NCI-H446 treated with DMSO at 0.1 percent for 48 hours (cell line): ENCODE results near the gene MMP25.
"Not testable (repeated sequence)": the region's sequence is repeated elsewhere in the genome, so short reads cannot be mapped to it uniquely, and the experiment has no call there.

Experiments
- DNase-seq: peaks from one replicate; lab custom pipeline; 2025; lab: John Stamatoyannopoulos, UW

The MMP25 gene

DNA sequence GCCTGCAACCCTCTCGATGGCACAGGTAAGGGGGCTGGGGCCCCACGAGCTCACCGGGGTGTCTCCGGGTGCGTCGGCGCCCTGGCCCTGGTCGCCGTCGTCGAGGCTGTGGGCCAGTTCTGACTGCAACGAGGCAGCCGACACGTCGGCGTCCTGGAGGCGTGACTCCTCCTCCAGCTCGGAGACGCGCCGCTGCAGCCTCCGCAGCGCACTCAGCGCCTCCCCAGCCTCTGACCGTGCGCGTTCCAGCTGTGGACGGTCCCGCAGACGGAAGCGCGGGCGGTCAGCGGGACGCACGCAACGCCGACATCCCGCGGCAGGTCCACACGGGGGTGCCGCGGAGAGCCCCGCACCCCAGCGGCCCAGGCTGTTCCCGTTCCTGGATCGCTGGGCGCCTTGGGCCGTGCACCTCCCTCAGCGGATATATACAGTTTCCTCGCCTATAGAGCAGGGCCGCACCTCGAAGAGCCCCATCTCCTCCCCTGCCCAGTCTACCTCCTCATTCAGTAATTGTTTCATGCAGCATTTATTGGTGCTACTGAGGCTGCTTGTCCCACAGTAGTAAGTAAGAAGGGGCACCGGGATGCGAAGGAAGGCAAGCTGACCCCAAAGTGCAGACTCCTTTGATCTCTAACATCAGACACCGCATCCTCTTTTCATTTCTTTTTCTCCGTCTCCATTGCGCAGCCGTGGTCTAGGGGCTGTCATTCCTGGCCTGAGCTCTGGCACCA, 16.7 kb upstream of the MMP25 start:
- DNase-seq: no peak

DNA sequence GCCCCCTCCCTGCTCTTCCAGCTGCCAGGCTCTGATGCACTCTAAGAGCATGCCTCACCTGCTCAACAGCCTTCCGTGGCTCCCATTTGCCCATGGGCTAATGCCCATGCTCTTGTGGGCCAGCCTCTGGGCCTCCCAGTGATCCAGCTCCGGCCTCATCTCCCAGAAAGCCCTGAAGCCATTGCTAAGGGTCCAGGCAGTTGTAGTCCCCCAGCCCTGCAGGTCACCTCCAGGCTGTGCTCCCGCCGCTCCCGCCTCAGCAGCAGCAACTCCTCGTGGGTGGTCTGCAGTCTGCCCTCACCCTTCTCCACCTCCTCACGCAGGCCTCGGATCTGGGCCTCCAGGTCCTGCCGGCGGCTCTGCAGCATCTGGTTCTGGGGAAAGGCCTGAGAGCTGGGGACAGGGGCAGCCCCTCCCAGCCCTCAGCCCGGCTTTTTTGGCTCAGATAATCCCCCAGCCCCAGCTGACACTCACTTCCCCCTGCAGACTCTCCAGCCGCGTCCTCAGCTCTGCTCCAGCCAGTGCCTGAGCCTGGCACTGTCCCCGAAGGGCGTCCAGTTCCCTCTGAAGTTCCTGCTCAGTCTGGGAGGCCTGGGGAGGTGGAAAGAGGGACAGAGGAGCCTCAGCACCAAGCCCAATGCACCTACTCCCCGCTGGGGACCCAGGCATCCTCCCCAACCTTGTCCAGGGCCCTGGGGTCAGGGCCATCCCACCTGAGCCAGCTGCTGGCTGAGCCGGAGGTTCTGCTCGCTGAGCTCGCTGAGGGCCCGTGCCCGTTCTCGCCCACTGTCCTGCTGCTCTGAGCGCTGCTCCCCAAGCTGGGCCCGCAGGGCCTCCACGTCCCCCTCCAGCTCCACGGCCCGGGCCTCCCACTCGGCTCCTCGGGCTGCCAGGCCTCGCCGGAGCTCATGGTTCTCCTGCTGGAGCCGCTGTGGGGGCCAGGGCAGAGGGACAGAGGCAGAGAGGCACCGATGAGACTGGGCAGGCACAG, 15.8 kb upstream of the MMP25 start:
- no peak for DNase-seq

DNA sequence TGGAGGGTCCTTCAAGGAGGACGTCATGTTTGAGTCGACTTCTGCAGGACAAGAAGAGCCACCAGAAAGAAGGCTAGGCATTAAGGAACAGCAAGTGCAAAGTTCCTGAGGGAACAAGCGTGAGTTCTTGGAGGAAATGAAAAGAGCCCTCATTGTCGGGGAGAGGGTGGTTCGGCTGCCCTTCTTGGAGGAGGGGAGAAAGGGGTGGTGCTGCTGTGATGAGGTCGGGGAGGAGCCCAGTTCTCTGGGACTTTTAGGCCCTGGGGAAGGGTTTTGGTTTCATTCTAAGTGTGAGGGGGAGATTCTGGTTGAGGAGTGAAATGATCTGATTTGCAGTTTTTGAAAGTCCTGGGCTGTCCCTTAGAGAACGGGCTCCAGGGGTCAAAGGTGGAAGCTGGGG, 13.7 kb upstream of the MMP25 start:
- DNase-seq: no peak

DNA sequence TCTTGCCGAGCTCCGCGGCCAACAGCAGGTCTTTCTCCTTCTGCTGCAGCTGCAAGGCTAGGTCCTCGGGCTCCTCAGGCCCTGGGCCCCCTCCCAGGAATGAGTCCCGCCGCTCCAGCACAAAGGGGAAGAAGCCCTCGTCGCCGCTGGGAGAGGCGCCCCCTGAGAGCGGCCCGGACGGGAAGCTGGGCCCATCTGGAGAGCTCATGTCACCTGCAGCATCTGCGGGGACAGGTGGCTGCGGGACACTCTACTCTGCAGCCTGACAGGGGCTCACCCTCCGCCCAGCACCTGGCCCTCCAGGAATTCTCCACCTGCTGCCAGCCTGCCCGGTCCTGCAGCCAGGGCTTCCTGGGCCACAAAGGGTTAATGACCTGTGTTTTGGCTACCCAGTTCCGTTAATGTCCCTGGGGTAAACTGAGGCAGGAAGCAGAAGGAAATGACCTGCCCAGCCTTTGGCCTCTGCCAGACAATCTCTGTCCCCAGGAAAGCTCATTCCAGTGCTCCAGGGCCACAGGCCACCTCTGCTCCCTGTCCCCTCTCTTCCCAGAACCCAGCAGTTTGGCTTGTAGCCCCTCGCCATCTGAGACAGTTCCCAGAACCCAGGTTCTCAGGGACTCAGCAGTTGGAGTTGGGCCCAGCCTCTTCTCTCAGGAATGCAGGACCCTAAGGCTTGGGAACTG, 10.9 kb upstream of the MMP25 start:
- no peak for DNase-seq

DNA sequence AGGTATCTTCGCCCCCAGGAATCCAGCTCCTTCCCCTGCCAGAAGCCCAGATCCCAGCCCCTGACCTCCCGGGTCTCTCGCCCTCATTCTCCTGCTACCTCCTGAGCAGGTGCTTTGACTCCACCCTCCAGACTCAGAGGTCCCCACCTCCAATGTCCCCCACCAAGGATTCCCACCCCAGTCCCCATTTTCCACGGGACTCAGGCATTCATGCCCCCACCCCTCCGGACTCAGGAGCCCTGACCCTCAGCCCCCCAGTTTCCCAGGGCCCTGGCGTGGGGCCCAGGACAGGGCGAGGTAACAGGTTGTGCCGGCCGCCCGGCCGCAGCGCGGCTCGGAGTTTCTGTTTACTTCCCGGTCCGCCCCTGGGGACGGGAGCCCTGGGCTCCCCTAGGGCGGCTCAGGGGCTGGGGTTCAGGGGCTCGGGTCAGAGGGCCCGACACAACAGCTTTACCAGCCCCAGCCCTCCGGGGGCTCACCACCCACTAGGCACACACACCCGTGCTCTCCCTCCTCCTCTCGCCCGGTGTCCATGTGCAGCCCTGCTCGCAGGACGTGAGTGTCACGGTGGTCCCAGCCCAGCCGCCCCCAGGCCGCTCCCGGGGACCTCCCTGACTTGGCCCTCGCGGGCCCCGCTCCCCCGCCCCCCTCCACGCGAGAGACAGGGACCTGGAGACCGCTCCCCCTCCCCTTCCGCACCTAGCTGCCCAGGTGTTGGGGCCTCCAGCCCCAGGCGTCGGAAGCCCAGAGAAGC, 10.2 kb upstream of the MMP25 start:
- DNase-seq: no peak

DNA sequence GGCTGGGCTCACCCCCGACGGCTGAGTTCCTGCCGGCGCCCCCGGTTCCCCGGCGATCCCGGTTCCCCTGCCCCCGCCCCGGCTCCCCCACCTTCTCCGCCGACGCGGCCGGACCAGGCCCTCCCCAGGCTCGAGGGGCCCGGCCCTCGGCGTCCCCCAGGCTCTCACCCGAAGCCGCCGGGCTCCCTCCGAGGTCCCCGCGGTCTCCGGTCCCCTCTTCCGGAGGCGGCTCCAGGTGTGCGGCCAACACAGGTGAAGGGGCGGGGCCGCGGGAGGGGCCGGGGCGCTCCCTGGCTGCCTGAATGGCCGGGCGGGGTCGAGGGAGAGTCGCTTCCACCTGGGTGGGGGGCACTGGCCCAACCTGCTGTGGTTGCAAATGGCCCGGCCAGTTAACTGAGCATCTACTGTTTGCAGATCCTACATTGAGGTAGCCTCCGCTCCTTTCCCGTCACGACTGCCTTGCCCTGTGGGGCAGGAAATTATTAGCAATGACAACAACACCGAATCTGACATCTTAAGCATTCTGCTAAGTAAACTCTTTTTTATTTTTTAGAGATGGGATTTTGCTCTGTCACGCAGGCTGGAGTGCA, 9.5 kb upstream of the MMP25 start, which contains the start of gene BICDL2:
Gene BICDL2 (minus strand): TSS at position 219 of the 590 bp plus-strand sequence. CDS start 1,448 bp downstream, outside the sequence.
- DNase-seq: no peak

DNA sequence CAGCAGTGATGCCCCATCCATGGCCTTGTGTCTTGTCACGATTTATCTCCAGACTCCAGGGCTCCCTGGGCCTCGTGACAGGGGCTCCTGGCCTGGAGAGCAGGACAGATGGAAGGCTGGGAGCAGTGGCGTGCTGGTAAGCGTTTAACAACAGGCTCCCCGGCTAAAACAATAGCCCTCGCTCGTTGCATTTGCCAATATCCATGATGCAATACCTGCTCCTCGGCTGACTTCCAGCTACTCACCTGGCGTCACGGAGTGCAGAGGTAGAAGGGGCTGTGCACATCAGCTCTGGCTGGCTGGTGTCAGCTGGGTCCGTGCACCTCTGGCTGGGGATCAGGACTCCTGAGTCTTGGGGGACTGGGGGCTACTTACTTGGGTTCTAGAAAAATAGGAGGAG, 8.1 kb upstream of the MMP25 start:
- no peak for DNase-seq

DNA sequence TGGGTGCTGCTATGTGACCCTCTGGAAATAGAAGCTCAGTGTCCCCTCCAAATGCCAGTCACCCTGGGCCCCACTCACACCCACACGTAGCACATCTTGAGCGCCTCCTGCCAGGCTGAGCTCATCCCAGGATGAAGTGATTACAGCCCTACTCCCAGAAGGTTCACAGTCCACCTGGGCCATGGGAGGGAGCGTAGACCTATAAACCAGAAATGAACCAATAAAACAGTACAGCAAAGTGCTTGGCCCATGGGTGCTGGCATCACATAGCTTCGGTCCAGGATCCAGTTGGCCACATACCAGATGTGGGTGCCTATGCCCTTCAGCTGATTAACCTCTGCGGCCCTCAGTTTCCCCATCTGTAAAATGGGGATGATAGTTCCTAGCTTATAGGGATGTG, 7.5 kb upstream of the MMP25 start:
- no peak for DNase-seq

DNA sequence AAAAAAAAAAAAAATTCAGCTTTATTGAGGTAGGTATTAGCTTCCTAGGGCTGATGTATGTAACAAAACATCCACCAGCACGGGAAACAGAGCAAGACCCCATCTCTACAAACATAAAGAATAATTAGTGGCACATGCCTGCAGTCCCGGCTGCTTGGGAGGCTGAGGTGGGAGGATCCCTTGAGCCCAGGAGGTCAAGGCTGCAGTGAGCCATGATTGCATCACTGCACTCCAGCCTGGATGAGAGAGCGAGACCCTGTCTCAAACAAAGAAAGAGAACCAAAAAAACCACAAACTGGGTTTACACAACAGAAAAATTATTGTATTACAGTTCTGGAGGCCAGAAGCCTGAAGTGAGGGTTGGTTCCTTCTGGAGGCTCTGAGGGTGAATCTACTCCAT, 4.0 kb upstream of the MMP25 start:
- DNase-seq: no peak

DNA sequence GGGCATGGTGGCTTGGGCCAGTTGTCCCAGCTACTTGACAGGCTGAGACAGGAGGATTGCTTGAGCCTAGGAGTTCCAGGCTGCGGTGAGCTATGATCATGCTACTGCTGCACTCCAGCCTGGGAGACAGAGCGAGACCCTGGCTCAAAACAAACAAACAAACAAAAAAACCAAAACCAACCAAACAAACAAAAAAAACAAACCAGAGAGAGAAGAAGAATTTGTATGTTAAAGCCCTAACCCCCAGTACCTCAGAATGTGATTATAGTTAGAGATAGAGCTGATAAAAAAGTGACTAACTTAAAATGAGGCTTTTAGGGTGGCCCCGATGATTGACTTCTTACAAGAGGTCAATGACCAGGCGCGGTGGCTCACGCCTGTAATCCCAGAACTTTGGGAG, 1.7 kb upstream of the MMP25 start:
- no peak for DNase-seq

DNA sequence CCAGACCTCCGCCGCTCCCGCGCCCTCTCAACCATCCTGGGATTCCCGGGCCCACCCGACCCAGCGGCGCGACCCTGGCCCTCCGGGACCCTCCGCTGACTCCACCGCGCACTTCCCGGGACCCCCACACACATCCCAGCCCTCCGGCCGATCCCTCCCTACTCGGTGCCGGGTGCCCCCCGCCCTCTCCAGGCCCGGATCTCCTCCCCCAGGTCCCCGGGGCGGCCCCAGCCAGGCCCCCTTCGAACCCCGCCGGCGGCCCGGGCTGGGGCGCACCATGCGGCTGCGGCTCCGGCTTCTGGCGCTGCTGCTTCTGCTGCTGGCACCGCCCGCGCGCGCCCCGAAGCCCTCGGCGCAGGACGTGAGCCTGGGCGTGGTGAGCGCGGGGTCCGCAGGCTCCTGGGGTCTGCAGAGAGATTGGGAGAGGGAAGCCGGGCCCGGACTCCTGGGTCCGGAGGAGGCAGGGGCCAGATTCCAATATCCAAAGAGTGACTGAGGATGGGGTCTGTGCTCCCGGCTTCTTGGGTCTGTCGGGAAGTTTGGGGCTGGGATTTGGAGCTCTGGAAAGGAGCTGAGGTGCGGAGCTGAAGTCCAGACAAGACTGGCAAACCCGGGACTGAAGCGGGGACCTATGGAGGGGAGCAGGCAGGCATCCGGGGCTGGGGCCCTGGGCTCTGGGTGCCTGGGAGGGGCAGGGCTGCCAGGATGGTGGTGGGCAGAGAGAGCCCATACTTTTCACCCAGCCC, 453 bp downstream of the MMP25 start:
- no peak for DNase-seq

DNA sequence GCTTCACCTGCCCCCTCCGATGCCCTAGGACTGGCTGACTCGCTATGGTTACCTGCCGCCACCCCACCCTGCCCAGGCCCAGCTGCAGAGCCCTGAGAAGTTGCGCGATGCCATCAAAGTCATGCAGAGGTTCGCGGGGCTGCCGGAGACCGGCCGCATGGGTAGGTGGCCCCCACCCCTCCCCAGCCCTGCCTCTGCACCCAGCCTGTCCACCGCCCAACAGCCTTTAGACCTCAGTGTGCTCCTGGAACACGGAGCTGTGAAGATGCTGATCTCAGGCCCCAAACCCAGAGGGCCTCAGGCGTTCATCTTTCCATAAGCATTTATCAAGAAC, 993 bp downstream of the MMP25 start:
- DNase-seq: no peak

DNA sequence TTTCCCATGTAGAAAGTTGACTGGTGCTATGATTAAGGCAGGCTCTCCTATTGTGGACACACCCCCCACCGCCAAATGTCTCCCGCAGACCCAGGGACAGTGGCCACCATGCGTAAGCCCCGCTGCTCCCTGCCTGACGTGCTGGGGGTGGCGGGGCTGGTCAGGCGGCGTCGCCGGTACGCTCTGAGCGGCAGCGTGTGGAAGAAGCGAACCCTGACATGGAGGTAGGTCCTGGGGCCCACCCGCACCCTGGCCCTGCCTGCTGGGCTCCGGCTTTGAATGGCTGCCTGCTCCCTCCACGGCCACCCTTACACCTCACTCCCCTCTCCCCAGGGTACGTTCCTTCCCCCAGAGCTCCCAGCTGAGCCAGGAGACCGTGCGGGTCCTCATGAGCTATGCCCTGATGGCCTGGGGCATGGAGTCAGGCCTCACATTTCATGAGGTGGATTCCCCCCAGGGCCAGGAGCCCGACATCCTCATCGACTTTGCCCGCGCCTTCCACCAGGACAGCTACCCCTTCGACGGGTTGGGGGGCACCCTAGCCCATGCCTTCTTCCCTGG, 3.6 kb downstream of the MMP25 start:
- DNase-seq: no peak

DNA sequence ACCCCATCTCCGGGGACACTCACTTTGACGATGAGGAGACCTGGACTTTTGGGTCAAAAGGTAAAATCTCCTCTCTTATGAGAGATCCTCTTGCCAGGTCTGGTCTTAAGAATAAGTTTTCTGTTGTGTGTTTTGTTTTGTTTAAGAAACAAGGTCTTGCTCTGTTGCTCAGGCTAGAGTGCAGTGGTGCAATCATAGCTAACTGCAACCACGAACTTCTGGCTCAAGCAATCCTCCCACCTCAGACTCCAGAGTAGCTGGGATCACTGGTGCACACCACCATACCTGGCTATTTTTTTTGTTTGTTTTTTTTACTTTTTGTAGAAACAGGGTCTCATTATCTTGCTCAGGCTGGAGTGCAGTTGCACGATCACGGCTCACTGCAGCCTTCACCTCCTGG, 4.1 kb downstream of the MMP25 start:
- DNase-seq: no peak

DNA sequence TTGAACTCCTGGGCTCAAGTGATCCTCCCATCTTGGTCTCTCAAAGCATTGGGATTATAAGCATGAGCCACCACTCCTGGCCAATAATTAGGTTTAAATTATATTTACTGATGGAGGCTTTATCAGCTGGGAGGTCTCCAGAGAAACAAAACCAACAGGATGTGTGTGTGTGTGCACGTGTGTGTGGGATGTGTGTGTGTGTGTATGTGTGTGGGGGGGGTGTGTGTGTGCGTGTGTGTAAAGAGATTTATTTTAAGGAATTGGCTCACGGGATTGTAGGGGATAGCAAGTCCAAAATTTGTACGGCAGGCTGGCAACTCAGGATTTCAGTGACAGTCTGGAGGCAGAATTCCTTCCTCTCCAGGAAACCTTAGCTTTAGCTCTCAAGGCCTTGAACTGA, 4.6 kb downstream of the MMP25 start:
- no peak for DNase-seq

DNA sequence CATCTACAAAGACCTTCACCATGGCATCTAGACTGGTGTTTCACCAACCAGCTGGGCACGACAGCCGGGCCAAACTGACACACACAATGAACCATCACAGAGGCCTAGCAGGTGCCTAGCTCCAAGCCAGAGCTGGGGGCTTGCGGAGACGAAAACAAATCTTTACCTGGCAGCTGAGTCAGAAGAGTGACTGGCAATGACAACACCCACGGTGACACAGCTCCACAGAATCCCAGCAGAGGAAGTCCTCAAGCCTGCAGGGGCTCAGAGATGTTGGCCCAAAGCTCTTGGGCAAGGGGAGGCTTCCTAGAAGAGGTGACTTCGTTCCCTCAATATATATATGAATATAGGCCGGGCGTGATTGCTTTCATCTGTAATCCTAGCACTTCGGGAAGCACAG, 5.1 kb downstream of the MMP25 start:
- DNase-seq: no peak

DNA sequence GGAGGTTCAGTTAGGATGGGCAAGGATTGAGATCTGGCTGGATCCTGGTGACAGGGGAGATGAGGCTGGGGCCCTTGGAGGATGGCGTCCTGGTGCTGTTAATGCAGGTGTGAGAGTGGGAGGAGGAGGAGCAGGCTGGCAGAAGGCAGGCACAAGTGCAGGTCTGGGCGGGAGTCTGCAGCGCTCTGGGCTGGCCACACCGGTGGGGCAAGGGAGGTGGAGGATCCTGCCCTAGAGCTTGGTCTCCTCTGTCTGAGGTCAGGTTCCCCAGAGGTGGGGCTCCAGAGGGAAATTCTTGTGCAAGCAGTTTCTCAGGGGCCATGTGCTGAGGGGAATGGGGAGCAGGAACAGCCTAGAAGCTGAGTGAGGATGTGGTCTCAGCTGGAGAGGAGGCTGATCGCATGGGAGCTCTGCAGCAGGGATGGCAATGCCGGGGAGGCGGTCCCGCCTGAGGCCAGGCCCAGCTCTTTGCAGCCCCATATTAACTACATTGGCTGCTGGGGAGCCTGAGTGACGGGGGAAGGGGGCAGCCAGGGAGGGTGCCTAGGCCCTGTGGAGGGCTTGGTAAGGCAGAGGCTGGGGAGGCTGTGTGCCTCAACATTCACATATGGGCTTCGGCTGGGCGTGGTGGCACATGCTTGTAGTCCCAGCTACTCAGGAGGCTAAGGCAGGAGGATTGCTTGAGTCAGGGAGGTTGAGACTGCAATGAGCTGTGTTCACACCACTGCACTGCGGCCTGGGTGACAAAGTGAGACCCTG, 6.4 kb downstream of the MMP25 start:
- DNase-seq: not testable (repeated sequence)

DNA sequence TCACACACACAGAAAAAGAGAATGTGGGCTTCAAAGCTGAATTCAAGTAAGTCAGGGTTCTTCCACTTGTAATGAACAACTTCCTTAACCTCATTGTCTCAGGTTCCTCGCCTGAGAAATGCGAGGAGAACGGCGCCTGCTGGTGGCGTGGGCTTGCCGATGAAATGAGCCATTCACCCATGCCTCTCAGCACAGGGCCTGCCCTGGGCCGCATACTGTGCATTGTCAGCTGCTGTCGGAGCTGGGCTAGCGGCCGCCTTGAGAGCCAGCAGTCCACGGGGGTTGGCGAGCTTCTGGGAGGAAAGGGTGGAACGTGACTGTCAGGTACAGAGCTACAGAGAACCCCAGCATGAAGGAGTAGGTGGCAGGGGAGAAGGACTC, 7.0 kb downstream of the MMP25 start:
- DNase-seq: not testable (repeated sequence)

DNA sequence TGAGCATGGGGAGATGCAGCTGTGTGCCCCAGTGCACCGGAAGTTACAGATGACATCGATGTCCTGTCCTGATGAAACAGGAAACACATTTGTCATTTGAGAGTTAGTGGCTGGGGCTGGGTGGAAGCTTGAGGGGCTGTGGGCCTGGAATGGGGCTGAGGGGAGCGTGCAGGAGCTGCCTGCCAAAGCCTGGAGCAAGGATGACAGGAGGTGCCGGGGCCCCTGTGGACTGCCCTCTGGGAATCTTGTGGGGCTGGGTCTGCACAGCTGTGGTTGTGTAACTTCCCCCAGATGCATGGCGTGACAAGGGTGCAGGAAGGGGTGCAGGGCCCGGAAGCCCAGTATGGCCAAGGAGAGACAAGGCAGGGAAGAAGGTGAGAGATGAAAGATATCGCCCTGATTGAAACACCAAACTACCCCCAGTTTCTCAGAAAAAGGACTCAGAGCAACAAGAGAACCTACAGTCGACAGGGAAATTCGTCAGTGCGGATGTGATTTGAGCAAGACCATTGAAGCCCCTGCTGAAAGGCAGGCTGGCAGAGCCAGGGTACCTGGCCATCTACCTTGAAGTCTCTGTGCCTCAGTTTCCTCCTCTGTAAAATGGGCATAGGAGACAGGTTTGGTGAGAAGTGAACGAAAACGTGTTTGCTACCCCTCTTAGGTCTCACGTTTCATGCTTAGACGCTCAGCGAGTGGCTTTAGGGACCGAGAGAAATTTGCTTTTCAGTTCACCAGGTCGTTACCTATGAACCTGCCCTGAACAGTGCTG, 8.8 kb downstream of the MMP25 start:
- no peak for DNase-seq
